GM12801 (cell line): ENCODE data around the gene RAB11A.

Experiments used
- TF ChIP-seq, protein P1 (sequence below): IDR thresholded peaks from one replicate; pipeline ENCODE4 v1.5.1; 2011; ENCODE audit warnings: control low read depth; ENCODE audit not compliant: insufficient read length; ENCODE audit errors: extremely low read depth

RAB11A gene

GRCh38 chr15:65884511-65884910, 15.2 kb downstream of the RAB11A start:
- TF ChIP-seq, protein P1, sequence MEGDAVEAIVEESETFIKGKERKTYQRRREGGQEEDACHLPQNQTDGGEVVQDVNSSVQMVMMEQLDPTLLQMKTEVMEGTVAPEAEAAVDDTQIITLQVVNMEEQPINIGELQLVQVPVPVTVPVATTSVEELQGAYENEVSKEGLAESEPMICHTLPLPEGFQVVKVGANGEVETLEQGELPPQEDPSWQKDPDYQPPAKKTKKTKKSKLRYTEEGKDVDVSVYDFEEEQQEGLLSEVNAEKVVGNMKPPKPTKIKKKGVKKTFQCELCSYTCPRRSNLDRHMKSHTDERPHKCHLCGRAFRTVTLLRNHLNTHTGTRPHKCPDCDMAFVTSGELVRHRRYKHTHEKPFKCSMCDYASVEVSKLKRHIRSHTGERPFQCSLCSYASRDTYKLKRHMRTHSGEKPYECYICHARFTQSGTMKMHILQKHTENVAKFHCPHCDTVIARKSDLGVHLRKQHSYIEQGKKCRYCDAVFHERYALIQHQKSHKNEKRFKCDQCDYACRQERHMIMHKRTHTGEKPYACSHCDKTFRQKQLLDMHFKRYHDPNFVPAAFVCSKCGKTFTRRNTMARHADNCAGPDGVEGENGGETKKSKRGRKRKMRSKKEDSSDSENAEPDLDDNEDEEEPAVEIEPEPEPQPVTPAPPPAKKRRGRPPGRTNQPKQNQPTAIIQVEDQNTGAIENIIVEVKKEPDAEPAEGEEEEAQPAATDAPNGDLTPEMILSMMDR: no peak

GRCh38 chr15:65885668-65886218, 16.5 kb downstream of the RAB11A start:
- TF ChIP-seq, protein P1: no peak

DNA sequence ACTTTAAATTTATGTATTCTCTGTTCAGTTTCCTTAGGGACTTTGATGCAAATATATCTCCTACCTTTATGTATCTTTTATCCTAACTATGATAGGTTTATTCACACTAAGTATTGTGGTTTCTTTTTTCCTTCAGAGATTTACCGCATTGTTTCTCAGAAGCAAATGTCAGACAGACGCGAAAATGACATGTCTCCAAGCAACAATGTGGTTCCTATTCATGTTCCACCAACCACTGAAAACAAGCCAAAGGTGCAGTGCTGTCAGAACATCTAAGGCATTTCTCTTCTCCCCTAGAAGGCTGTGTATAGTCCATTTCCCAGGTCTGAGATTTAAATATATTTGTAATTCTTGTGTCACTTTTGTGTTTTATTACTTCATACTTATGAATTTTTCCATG, 18.3 kb downstream of the RAB11A start:
- TF ChIP-seq, protein P1: no peak

GRCh38 chr15:65888981-65889380, 19.7 kb downstream of the RAB11A start:
- TF ChIP-seq, protein P1: no peak

GRCh38 chr15:65893060-65893459, 23.8 kb downstream of the RAB11A start:
- TF ChIP-seq, protein P1: no peak

DNA sequence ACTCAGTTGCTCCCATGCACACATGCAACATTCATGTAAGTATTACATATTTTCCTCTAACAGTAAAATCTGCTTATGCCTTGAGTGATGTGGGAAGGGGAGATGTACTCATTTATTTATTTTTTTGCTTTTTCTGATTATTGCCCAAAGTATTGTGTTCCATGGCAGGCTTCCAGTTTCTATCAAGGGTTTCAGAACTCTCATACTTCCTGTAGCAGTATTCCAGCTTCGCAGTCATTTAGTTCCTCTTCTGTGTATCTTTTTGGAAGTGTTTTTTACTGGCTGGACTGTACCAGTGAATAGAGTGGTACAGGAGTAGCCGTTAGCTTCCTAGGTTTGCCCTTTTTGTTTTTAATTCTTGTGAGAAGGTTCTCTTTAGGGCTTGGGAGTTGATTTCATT, 26.9 kb downstream of the RAB11A start:
- TF ChIP-seq, protein P1: no peak

DNA sequence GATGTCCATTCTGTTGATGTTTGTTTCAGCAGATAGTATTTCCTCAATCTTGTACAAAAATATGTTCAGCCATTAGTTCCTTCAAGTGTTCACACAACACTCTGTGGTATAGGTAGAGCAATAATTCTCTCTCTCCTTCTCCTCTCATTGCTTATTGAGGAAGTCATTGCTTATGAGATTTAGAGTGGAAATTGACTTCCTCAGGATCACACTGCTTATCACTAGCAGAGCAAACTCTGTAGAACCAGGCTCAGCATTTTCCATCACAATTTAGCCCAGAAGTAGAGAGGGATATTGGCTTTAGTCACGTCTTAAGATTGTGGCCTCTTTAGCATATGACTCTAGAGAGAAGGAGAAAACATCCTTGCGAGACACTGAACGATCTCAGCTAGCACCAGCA, 31.2 kb downstream of the RAB11A start:
- TF ChIP-seq, protein P1: no peak
